ENCODE measurements around the gene MED14.

DNA sequence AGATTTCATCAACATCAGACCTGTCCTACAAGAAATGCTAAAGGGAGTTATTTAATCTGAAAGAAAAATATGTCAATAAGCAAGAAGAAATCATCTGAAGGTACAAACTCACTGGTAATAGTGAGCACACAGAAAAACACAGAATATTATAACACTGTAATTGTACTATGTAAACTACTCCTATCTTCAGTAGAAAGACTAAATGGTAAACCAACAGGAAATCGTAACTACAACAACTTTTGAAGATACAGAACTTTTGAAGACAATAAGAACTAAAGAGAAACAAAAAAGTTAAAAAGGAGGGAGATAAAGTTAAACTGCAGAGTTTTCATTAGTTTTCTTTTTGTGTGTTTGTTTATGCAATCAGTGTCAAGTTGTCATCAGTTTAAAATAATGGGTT is 12.4 kb downstream of the MED14 start:
- TF ChIP-seq, protein P1, sequence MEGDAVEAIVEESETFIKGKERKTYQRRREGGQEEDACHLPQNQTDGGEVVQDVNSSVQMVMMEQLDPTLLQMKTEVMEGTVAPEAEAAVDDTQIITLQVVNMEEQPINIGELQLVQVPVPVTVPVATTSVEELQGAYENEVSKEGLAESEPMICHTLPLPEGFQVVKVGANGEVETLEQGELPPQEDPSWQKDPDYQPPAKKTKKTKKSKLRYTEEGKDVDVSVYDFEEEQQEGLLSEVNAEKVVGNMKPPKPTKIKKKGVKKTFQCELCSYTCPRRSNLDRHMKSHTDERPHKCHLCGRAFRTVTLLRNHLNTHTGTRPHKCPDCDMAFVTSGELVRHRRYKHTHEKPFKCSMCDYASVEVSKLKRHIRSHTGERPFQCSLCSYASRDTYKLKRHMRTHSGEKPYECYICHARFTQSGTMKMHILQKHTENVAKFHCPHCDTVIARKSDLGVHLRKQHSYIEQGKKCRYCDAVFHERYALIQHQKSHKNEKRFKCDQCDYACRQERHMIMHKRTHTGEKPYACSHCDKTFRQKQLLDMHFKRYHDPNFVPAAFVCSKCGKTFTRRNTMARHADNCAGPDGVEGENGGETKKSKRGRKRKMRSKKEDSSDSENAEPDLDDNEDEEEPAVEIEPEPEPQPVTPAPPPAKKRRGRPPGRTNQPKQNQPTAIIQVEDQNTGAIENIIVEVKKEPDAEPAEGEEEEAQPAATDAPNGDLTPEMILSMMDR (IDR thresholded peaks at IDR 0.05) = no peak
- no peak for TF ChIP-seq POLR2A (IDR thresholded peaks at IDR 0.05)
- no peak for TF ChIP-seq POLR2AphosphoS5 (IDR thresholded peaks at IDR 0.05)
